ENCODE measurements around the gene ACSF2. TPM values are rescaled to one million over a fixed set of nuclear protein-coding genes. Genes with fewer than 3 reads are reported as not detected.

The ACSF2 gene
- total and polyA plus RNA-seq, 2 of the 13 experiments (the other 11 are each of a cell fraction or from before 2014, with no cell fraction given) = 87.3 to 109 TPM

GRCh38 chr17:50420419-50421112 lies 5.5 kb upstream of the ACSF2 start (continued):
- TF ChIP-seq ZNF646 (CRISPR knock-in tag; IDR thresholded peaks at IDR 0.05) = 0 out of 2 replicates have a peak, but pooled peaks have one; percentile 11
- TF ChIP-seq SAP130 (CRISPR knock-in tag; IDR thresholded peaks at IDR 0.05; ENCODE audit: low read depth) = 0 out of 2 replicates have a peak, but pooled peaks have one; percentile 25
- TF ChIP-seq ZNF639 (CRISPR knock-in tag; conservative IDR thresholded peaks at IDR 0.05) = no peak
- 0 out of 2 replicates have a peak, but pooled peaks have one; percentile 19 for TF ChIP-seq ZNF329 (CRISPR knock-in tag; IDR thresholded peaks at IDR 0.05; ENCODE audit: low read depth)
- TF ChIP-seq ZNF512 (CRISPR knock-in tag; IDR thresholded peaks at IDR 0.05) = 0 out of 2 replicates have a peak, but pooled peaks have one; percentile 15
- peak; percentile 47; the same call in 1 of the 2 replicates for TF ChIP-seq CEBPG (CRISPR knock-in tag; IDR thresholded peaks at IDR 0.05)
- no peak for TF ChIP-seq ZBTB10 (CRISPR knock-in tag; IDR thresholded peaks at IDR 0.05; ENCODE audit: borderline replicate concordance)

All from HepG2 (cell line).